Measurements from ENCODE around the gene HSD17B12. TPM values are rescaled to one million over a fixed set of nuclear protein-coding genes. Genes with fewer than 3 reads are reported as not detected.

Gene HSD17B12
- total and polyA plus RNA-seq, 2 of the 13 experiments (the other 11 are each of a cell fraction or from before 2014, with no cell fraction given): 50.3 to 117 TPM

DNA sequence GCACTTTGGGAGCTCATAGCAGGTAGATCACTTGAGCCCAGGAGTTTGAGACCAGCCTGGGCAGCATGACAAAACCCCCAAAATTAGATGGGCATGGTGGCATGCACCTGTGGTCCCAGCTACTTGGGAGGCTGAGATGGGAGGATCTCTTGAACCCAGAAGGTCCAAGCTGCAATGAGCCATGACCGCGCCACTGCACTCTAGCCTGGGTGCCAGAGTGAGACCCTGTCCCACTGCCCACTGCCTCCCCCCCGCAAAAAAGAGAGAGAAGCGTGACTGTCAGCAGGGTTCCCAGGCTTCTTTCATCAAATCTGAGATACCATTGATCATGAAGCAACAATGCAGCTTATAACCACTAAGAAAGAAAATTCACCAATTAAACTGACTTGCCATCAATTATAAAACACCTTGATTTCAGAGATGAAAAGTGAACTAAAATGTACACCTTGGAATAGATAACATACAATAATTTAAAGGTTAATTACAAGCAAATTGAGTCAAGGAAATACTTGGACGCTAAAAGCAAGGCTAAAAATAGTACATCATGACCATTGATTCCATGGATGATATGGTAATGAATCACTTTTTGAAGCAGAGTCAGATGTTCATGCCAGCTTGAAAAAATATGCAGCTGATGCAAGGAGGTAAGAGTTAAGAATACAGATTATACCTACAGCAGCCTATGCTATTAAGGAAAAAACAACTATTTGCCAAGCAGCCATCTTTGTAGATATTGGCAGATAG is 109.3 kb downstream of the HSD17B12 start:
- TF ChIP-seq KLF13 (CRISPR knock-in tag; IDR thresholded peaks at IDR 0.05) (no peak), ZNF501 (CRISPR knock-in tag; IDR thresholded peaks at IDR 0.05) (no peak), NFRKB (IDR thresholded peaks at IDR 0.05) (no peak), KDM4B (CRISPR knock-in tag; IDR thresholded peaks at IDR 0.05) (no peak), ZNF496 (CRISPR knock-in tag; IDR thresholded peaks at IDR 0.05; ENCODE audit: insufficient replicate concordance) (no peak), ZNF260 (CRISPR knock-in tag; IDR thresholded peaks at IDR 0.05; ENCODE audit: borderline replicate concordance, low read depth) (no peak), SALL1 (CRISPR knock-in tag; IDR thresholded peaks at IDR 0.05) (no peak), ZBTB26 (CRISPR knock-in tag; IDR thresholded peaks at IDR 0.05; ENCODE audit: borderline replicate concordance) (no peak)
- TF ChIP-seq, protein P1, sequence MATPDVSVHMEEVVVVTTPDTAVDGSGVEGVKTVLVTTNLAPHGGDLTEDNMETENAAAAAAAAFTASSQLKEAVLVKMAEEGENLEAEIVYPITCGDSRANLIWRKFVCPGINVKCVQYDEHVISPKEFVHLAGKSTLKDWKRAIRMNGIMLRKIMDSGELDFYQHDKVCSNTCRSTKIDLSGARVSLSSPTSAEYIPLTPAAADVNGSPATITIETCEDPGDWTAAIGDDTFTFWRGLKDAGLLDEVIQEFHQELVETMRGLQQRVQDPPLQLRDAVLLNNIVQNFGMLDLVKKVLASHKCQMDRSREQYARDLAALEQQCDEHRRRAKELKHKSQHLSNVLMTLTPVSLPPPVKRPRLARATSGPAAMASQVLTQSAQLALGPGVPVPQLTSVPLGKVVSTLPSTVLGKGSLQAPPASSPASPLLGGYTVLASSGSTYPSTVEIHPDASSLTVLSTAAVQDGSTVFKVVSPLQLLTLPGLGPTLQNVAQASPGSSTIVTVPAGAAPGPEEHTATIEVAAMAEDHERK (CRISPR knock-in tag; IDR thresholded peaks at IDR 0.05; ENCODE audit: low read depth): no peak
- TF ChIP-seq, protein P2, sequence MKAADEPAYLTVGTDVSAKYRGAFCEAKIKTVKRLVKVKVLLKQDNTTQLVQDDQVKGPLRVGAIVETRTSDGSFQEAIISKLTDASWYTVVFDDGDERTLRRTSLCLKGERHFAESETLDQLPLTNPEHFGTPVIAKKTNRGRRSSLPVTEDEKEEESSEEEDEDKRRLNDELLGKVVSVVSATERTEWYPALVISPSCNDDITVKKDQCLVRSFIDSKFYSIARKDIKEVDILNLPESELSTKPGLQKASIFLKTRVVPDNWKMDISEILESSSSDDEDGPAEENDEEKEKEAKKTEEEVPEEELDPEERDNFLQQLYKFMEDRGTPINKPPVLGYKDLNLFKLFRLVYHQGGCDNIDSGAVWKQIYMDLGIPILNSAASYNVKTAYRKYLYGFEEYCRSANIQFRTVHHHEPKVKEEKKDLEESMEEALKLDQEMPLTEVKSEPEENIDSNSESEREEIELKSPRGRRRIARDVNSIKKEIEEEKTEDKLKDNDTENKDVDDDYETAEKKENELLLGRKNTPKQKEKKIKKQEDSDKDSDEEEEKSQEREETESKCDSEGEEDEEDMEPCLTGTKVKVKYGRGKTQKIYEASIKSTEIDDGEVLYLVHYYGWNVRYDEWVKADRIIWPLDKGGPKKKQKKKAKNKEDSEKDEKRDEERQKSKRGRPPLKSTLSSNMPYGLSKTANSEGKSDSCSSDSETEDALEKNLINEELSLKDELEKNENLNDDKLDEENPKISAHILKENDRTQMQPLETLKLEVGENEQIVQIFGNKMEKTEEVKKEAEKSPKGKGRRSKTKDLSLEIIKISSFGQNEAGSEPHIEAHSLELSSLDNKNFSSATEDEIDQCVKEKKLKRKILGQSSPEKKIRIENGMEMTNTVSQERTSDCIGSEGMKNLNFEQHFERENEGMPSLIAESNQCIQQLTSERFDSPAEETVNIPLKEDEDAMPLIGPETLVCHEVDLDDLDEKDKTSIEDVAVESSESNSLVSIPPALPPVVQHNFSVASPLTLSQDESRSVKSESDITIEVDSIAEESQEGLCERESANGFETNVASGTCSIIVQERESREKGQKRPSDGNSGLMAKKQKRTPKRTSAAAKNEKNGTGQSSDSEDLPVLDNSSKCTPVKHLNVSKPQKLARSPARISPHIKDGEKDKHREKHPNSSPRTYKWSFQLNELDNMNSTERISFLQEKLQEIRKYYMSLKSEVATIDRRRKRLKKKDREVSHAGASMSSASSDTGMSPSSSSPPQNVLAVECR (CRISPR knock-in tag; IDR thresholded peaks at IDR 0.05; ENCODE audit: borderline replicate concordance): no peak
- DNase-seq (ENCODE audit: low spot score) (no peak), ATAC-seq (no peak), FAIRE-seq (no peak)
- Histone ChIP-seq H3K79me2 (ENCODE audit: insufficient read depth, low read length) (peaks cover 7% of the 10 kb centered on the region), H3K9me3 (ENCODE audit: low read length) (no peaks in the 10 kb centered on the region), H3K27me3 (ENCODE audit: control insufficient read depth in 1 of 2, insufficient read depth in 2 of 2, low read length in 2 of 2) (no peaks in the 10 kb centered on the region), H4K20me1 (ENCODE audit: insufficient read depth, low read length) (0 out of 2 replicates have a peak, but pooled peaks cover 7% of the 10 kb centered on the region), H3K4me2 (ENCODE audit: low read depth, low read length) (no peak overlapping the region), H3K36me3 (replicated peaks in 1 of 2; ENCODE audit: control insufficient read depth in 1 of 2, insufficient read depth in 2 of 2, low read length in 2 of 2) (peaks cover 2 to 31% of the 10 kb centered on the region in 2 experiments; a peak in 4 of 5 replicates), H3K27ac (ENCODE audit: extremely low read length, insufficient read depth, low read length) (no peak overlapping the region), H3K4me3 (replicated peaks in 1 of 3; ENCODE audit: insufficient read depth in 1 of 3, low read depth in 2 of 3, low read length in 3 of 3) (no peak overlapping the region), H3K4me1 (ENCODE audit: insufficient read depth, low read length) (no peaks in the 10 kb centered on the region), H2AFZ (ENCODE audit: low read length) (no peak overlapping the region), H3K9ac (ENCODE audit: insufficient read depth, low read depth, low read length) (no peak overlapping the region)
- CTCF ChIA-PET (ENCODE audit: low intra/inter-chr PET ratio, low total read pairs): no interaction called here
- BruUV-seq (replicated peaks): no TSS peak
- intact Hi-C loops (cut with micrococcal nuclease; ENCODE audit: unreplicated experiment): no loop called here
- in situ Hi-C loops (cut with HindIII; ENCODE audit: extremely low pct_ligation_motif_present, low pct_unique_long_range_greater_than_20kb): no loop called here
- POLR2A ChIA-PET: no interaction called here
- WGBS (ENCODE audit: low lambda C conversion rate): 98% methylated on average over 3 of the region's 5 CpGs
